ENCODE data around the gene SEMA5A.

The SEMA5A gene

GRCh38 chr5:9533096-9533495 lies 12.8 kb downstream of the SEMA5A start:
- DNase-seq (ENCODE audit: low read depth) = no peak
- TF ChIP-seq CTCF (conservative IDR thresholded peaks at IDR 0.05; ENCODE audit: control insufficient read depth, insufficient read depth, low read depth, low read length) = no peak
- no peak overlapping the region for H3K4me3 ChIP-seq (ENCODE audit: control insufficient read depth, low read depth, low read length)

DNA sequence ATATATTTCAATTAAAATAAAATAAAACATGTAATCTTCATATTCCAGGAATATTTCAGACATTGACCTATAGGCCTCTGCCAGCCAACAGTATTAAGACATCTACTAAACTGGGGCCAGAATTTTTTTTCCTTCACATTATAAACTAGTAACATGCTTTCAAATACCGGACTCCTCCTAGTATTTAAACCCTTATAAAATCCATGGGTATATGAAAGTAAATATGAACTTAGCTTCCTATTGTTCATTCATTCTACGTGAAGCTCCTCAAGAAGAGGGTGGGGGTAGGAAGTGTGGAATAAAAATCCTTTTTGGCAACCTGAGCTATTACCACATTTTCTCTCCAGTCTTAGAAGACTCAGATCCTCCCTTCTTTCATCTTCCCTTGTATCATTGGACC lies 16.4 kb downstream of the SEMA5A start:
- no peak for TF ChIP-seq CTCF (conservative IDR thresholded peaks at IDR 0.05; ENCODE audit: control insufficient read depth, insufficient read depth, low read depth, low read length)

DNA sequence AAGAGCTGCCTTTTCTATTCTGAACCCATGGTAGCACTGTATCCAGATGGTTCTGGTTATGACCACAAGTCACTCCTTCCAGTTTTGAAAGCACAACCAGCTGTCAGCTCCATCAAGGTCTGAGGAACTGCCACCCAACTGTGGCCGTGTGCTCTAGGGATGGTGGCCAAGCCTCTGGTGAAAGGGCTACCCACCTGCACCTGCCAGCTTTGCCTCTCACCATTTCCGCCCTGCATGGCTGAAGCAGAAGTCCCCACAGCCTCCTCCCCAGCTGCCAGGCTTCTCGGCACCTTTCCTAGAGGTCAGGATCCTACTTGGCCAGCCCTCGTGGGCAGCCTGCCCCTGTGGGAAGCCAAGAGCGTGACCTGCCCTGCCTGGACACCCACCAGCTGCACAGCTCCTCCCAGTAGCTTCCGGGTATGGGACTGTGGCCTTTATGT lies 16.8 kb downstream of the SEMA5A start:
- no peak for DNase-seq (ENCODE audit: low read depth)
- TF ChIP-seq CTCF (conservative IDR thresholded peaks at IDR 0.05; ENCODE audit: control insufficient read depth, insufficient read depth, low read depth, low read length) = no peak
- H3K4me3 ChIP-seq (ENCODE audit: control insufficient read depth, low read depth, low read length) = no peak overlapping the region

More for the DNA sequence above, 16.4 kb downstream of the SEMA5A start:
- no peak for DNase-seq (ENCODE audit: low read depth)
- H3K4me3 ChIP-seq (ENCODE audit: control insufficient read depth, low read depth, low read length) = no peak overlapping the region

- no peak for DNase-seq (ENCODE audit: low read depth)
- TF ChIP-seq CTCF (conservative IDR thresholded peaks at IDR 0.05; ENCODE audit: control insufficient read depth, insufficient read depth, low read depth, low read length) = no peak
- H3K4me3 ChIP-seq (ENCODE audit: control insufficient read depth, low read depth, low read length) = no peak overlapping the region
Observed at GRCh38 chr5:9524941-9525340, 20.9 kb downstream of the SEMA5A start.

DNA sequence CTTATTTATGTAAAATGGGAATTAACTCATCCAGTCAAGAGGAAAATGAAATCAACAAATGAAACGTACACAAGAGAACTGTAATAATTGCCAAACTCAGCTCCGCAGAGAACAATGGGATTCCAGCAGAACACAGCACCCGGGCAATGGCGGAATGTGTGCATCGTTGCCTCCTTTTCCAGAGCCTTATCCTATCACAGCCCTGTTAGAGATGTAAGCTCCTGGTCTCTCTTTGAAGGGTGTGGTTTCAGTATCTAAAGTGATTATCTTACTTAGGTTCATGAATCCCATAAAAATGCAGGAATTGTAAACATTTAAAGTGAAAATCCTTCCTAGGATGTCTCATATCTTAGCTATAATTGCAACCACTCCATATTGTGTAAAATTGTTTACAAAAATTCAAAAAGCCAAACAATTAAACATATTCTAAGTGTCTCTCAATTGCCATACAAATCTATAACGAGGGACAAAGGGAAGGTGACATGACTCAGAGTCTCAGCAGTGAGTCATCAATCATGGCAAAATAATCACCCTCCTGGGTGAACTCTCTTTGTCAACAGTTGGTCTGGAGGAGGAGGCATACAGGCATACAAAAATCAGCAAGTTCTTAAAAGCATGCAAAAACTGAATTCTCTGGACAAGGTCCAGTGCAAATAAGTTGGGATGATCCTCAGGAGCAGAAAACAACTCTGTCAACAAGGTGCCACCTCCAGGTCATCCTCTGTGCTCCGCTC lies 22.6 kb downstream of the SEMA5A start:
- H3K4me3 ChIP-seq (ENCODE audit: control insufficient read depth, low read depth, low read length) = no peak overlapping the region
- TF ChIP-seq CTCF (conservative IDR thresholded peaks at IDR 0.05; ENCODE audit: control insufficient read depth, insufficient read depth, low read depth, low read length) = no peak
- DNase-seq (ENCODE audit: low read depth) = peak; percentile 48

DNA sequence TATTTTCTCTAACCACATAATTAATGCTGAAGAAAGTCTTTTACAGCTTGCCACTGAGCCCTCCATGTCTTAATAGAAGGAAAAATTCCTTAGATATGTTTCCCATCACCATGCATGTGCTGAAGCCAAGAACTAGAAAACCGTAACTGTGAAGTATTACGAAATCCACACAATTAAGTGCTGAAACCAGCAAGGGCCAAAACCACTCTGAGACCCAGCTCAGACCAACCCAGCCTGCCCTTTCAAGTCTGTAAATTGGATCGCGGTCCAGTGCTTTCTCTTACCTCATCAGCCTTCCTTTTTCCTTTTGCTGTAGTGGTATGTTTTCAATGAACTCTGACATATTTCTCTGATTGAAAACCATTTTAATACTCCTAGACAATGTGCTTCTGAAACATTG lies 26.3 kb downstream of the SEMA5A start:
- peak; percentile 73 for DNase-seq (ENCODE audit: low read depth)
- H3K4me3 ChIP-seq (ENCODE audit: control insufficient read depth, low read depth, low read length) = no peak overlapping the region
- no peak for TF ChIP-seq CTCF (conservative IDR thresholded peaks at IDR 0.05; ENCODE audit: control insufficient read depth, insufficient read depth, low read depth, low read length)

Data from fibroblast of mammary gland (primary cell).